Effector memory CD8-positive, alpha-beta T cell (primary cell): ENCODE measurements around the gene LILRB2.
"Not testable (repeated sequence)": the region's sequence is repeated elsewhere in the genome, so short reads cannot be mapped to it uniquely, and the experiment has no call there.

Experiments
- ATAC-seq: fragments of 150-1000 bp; cut with Tn5 transposase; replicated peaks from 2 replicates; pipeline ENCODE4 v1.10.0; 2021; ENCODE audit warnings: mild to moderate bottlenecking, moderate library complexity
- DNase-seq, 3 experiments: peaks; one replicate each; pipeline ENCODE4 v3.0.0; 2021
- H3K27ac Mint-ChIP-seq, 2 donors: one replicate each; pipeline ENCODE4 v1.8.0; 2022; ENCODE audit warnings: mild to moderate bottlenecking in 2 of 2, mixed read lengths in 2 of 2, moderate library complexity in 2 of 2
- H3K27me3 Mint-ChIP-seq, 2 donors: one replicate each; pipeline ENCODE4 v1.8.0; 2022; ENCODE audit warnings: mixed read lengths in 2 of 2
- H3K36me3 Mint-ChIP-seq: one replicate; pipeline ENCODE4 v1.8.0; 2022; ENCODE audit warnings: mild to moderate bottlenecking, moderate library complexity, mixed read lengths; ENCODE audit not compliant: insufficient read depth
- H3K4me1 Mint-ChIP-seq, 2 donors: one replicate each; pipeline ENCODE4 v1.8.0; 2022; ENCODE audit warnings: low read depth in 2 of 2, mixed read lengths in 2 of 2
- H3K4me3 Mint-ChIP-seq, 2 donors: one replicate each; pipeline ENCODE4 v1.8.0; 2022; ENCODE audit warnings: mild to moderate bottlenecking in 2 of 2, mixed read lengths in 2 of 2, moderate library complexity in 2 of 2
- H3K9me3 Mint-ChIP-seq, 2 donors: one replicate each; pipeline ENCODE4 v1.8.0; 2022; ENCODE audit warnings: mixed read lengths in 2 of 2

Gene LILRB2

GRCh38 chr19:54294539-54294938 is 13.6 kb upstream of the LILRB2 start:
- ATAC-seq: no peak
- H3K4me3 Mint-ChIP-seq: no peak overlapping the region
- no peaks in the 10 kb centered on the region for H3K36me3 Mint-ChIP-seq
- H3K27me3 Mint-ChIP-seq: peaks cover 34 to 42% of the 10 kb centered on the region in 2 donors
- H3K4me1 Mint-ChIP-seq: peaks cover 3 to 6% of the 10 kb centered on the region in 2 donors
- no peak overlapping the region for H3K27ac Mint-ChIP-seq
- H3K9me3 Mint-ChIP-seq: no peaks in the 10 kb centered on the region
- DNase-seq: no peak

- not testable (repeated sequence) for H3K4me3 Mint-ChIP-seq, H3K27ac Mint-ChIP-seq, ATAC-seq, H3K36me3 Mint-ChIP-seq, H3K4me1 Mint-ChIP-seq, H3K9me3 Mint-ChIP-seq, DNase-seq
- H3K27me3 Mint-ChIP-seq: peaks cover 37 to 47% of the 10 kb centered on the region in 2 donors
Observed at GRCh38 chr19:54289160-54289559, 8.2 kb upstream of the LILRB2 start.

GRCh38 chr19:54287456-54287855 is 6.5 kb upstream of the LILRB2 start:
- Mint-ChIP-seq H3K9me3 (no peaks in the 10 kb centered on the region), H3K4me3 (no peak overlapping the region), H3K27me3 (peaks cover 34 to 62% of the 10 kb centered on the region in 2 donors), H3K4me1 (peaks cover 4 to 8% of the 10 kb centered on the region in 2 donors), H3K27ac (no peak overlapping the region), H3K36me3 (no peaks in the 10 kb centered on the region)
- ATAC-seq (no peak), DNase-seq (no peak)

GRCh38 chr19:54286283-54286682 is 5.4 kb upstream of the LILRB2 start:
- ATAC-seq: peak; percentile 54
- H3K9me3 Mint-ChIP-seq, H3K4me3 Mint-ChIP-seq, H3K36me3 Mint-ChIP-seq, DNase-seq, H3K4me1 Mint-ChIP-seq: not testable (repeated sequence)
- H3K27me3 Mint-ChIP-seq: peaks cover 44 to 74% of the 10 kb centered on the region in 2 donors
- H3K27ac Mint-ChIP-seq: peak overlapping the region; percentile 24 to 26

DNA sequence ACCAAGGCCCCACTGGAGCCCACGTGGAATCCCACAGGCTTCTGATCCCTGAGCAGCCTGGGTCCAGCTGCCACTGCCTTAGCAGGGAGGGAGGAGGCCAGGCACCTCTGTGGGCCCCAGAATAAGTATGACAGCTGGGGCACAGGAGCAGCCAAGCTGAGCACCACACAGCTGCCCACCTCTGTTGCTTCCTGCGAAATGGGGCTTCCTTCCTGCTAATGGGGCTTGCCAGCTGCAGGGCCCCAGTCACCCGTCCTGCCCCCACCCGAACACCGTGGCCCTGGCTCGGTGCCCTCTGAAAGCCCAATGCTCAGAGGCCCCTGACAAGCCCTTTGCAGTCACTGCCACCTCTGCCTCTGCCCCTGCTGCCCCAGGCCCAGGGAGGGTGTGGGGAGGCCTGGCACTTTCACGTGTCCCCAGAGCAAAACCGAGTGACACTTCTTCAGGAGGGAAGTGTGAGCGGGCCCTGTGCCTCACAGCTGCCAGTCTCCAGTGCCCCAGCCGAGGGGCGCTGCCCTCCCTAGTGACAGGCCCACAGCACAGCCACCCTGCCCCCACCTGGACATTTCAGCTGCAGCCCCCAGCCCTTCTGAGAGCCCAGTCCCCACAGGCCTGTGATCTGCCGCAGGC is 4.6 kb upstream of the LILRB2 start:
- DNase-seq (peak in 1 of 3 experiments; percentile 18), ATAC-seq (peak; percentile 83)
- peak overlapping the region; percentile 24 to 26 for H3K27ac Mint-ChIP-seq
- not testable (repeated sequence) for H3K36me3 Mint-ChIP-seq, H3K4me1 Mint-ChIP-seq, H3K9me3 Mint-ChIP-seq, H3K4me3 Mint-ChIP-seq
- H3K27me3 Mint-ChIP-seq: peaks cover 46 to 77% of the 10 kb centered on the region in 2 donors

DNA sequence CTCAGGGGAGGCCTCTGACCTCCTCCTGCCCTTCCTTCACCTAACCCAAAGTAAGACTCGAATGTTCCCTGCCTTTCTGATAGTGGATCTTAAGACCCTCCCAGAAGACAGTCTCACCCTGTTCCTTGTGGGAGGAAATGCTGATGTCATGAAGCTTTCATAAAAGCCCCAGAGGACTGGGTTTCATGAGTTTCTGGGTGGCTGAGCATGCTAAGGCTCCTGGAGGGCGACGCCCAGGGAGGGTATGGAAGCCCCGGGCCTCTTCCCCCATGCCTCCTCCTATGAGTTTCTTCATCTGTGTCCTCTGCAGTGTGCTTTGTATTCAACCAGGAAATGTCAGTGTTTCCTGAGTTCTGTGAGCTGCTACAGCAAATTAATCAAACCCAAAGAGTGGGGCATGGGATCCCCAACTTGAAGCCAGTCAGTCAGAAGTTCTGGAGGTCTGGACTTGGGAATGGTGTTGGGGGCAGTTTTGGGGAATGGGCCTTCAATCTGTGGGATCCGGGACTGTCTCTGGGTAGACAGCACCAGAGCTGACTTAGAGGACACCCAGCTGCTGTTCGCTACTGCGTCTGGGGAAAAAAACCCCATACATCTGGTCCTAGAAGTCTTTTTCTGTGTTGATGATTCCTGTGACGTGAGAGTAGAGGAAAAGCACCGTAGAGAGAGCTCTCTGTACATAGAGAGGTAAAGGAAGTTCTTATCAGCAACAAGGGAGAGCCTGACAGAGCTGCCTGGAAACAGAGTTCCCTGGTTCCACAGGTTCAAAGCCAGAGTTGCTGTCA is 2.0 kb upstream of the LILRB2 start:
- no peak for DNase-seq
- Mint-ChIP-seq H3K4me1 (peaks cover 4 to 6% of the 10 kb centered on the region in 2 donors), H3K27me3 (peaks cover 50 to 77% of the 10 kb centered on the region in 2 donors), H3K36me3 (no peaks in the 10 kb centered on the region), H3K27ac (no peak overlapping the region), H3K9me3 (no peaks in the 10 kb centered on the region), H3K4me3 (no peak overlapping the region)
- no peak for ATAC-seq

DNA sequence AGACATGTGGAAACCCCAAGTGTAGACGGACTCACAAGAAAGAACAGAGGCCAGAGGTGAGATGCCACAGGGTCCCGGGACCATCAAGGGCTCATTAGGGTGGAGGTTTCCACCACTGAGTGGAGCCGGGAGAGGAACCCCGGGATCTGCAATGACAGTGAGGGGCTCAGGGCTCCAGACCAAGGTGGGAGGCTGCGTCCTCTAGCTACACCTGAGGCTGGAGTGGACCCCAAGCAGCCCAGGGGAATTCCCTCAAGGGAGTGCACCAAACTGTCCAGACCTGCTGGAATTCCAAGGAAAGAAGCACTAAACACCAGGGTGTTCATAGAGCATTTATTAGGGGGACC is 792 bp upstream of the LILRB2 start:
- DNase-seq, ATAC-seq, H3K36me3 Mint-ChIP-seq, H3K9me3 Mint-ChIP-seq, H3K4me3 Mint-ChIP-seq, H3K4me1 Mint-ChIP-seq, H3K27ac Mint-ChIP-seq: not testable (repeated sequence)
- peaks cover 49 to 78% of the 10 kb centered on the region in 2 donors for H3K27me3 Mint-ChIP-seq

GRCh38 chr19:54280441-54280840 is 469 bp downstream of the LILRB2 start:
- H3K36me3 Mint-ChIP-seq, H3K27ac Mint-ChIP-seq, DNase-seq, H3K9me3 Mint-ChIP-seq, ATAC-seq, H3K4me1 Mint-ChIP-seq: not testable (repeated sequence)
- Mint-ChIP-seq H3K27me3 (peaks cover 52 to 90% of the 10 kb centered on the region in 2 donors), H3K4me3 (peak overlapping the region in 1 of 2 donors; percentile 10)

DNA sequence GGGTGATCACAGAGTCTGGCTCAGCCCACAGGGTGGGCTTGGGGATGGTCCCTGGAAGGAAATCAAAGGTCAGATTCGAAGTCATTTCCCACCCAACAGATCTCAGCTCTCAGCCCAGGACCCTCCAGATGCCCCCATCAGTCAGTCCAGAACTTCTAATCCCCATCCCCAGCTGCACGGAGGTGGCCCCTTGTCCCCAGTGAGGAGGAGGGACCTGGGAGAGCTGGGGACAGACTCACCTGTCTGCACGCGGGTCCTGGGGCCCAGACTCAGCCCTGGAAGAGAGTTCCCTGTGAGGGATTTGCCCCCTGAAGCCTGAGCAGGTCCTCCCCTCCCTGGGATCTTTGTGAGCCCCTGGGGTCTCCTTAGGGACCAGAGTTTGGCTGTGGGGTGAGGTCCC is 885 bp downstream of the LILRB2 start:
- not testable (repeated sequence) for DNase-seq, ATAC-seq, H3K27ac Mint-ChIP-seq, H3K36me3 Mint-ChIP-seq, H3K4me3 Mint-ChIP-seq, H3K9me3 Mint-ChIP-seq, H3K4me1 Mint-ChIP-seq
- peaks cover 57 to 92% of the 10 kb centered on the region in 2 donors for H3K27me3 Mint-ChIP-seq

DNA sequence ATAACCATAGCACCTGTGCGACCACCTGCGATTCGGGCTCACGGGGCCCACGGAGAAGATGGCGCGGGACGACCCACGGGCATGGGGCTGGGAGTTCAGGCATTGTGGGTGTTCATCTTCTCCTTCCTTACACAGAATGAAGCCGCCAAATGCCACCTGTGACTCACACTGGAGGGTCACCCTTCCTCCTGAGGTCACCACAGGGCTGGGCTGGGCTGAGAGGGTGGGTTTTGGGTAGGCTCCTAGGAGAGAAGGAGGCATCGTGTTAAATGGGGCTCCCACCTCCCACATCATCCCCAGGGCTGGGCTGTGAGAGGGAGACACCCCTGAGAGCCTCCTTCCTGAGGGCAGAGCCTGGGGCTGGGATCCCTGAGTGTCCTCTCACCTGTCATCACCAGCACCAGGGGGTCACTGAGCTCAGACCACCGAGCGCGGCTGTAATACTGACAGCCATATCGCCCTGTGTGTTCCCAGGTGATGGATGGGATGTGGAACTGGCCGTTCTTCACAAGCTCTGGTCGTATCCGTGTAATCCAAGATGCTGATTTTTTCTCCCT is 1.4 kb downstream of the LILRB2 start:
- Mint-ChIP-seq H3K36me3 (no peaks in the 10 kb centered on the region), H3K4me3 (no peak overlapping the region), H3K27ac (no peak overlapping the region), H3K4me1 (no peaks in the 10 kb centered on the region), H3K27me3 (peaks cover 60 to 92% of the 10 kb centered on the region in 2 donors), H3K9me3 (no peaks in the 10 kb centered on the region)
- no peak for ATAC-seq
- no peak for DNase-seq

GRCh38 chr19:54278571-54279195 is 2.2 kb downstream of the LILRB2 start:
- not testable (repeated sequence) for DNase-seq, H3K4me1 Mint-ChIP-seq, ATAC-seq, H3K4me3 Mint-ChIP-seq, H3K9me3 Mint-ChIP-seq, H3K27ac Mint-ChIP-seq, H3K36me3 Mint-ChIP-seq
- peaks cover 68 to 95% of the 10 kb centered on the region in 2 donors for H3K27me3 Mint-ChIP-seq

- H3K4me3 Mint-ChIP-seq, H3K27ac Mint-ChIP-seq, H3K4me1 Mint-ChIP-seq, H3K36me3 Mint-ChIP-seq, H3K9me3 Mint-ChIP-seq, ATAC-seq, DNase-seq: not testable (repeated sequence)
- peaks cover 68 to 95% of the 10 kb centered on the region in 2 donors for H3K27me3 Mint-ChIP-seq
Observed at GRCh38 chr19:54278056-54278455, 2.9 kb downstream of the LILRB2 start.

- H3K36me3 Mint-ChIP-seq, H3K4me1 Mint-ChIP-seq, DNase-seq, H3K4me3 Mint-ChIP-seq, ATAC-seq, H3K9me3 Mint-ChIP-seq, H3K27ac Mint-ChIP-seq: not testable (repeated sequence)
- peaks cover 64 to 94% of the 10 kb centered on the region in 2 donors for H3K27me3 Mint-ChIP-seq
Observed at GRCh38 chr19:54277111-54277615, 3.7 kb downstream of the LILRB2 start.
